Calu3 (cell line): ENCODE results near the gene KCNJ15. TPM values are rescaled to one million over a fixed set of nuclear protein-coding genes. Genes with fewer than 3 reads are reported as not detected.

Experiments used
- BruUV-seq: library from RNA; stranded (reverse); fragments of 400-500 nt; replicated peaks from 2 replicates; lab custom pipeline; 2021; lab: Mats Ljungman, UMichigan
- CTCF ChIA-PET: fragments of 300-600 bp; sonication (Branson Sonifier 250); formaldehyde crosslinking; loops from one replicate; lab custom pipeline; 2022; ENCODE audit warnings: antibody characterized with exemption; lab: Charles Lee
- DNase-seq: peaks from one replicate; pipeline ENCODE4 v3.0.0; 2022
- H3K27ac Mint-ChIP-seq: one replicate; pipeline ENCODE4 v1.8.0; 2022; ENCODE audit warnings: mixed read lengths; ENCODE audit not compliant: unreplicated experiment
- H3K27me3 Mint-ChIP-seq: one replicate; pipeline ENCODE4 v1.8.0; 2022; ENCODE audit warnings: mixed read lengths; ENCODE audit not compliant: unreplicated experiment
- H3K36me3 Mint-ChIP-seq: one replicate; pipeline ENCODE4 v1.8.0; 2022; ENCODE audit warnings: mild to moderate bottlenecking, moderate library complexity, mixed read lengths; ENCODE audit not compliant: insufficient read depth, unreplicated experiment
- H3K4me1 Mint-ChIP-seq: one replicate; pipeline ENCODE4 v1.8.0; 2022; ENCODE audit warnings: mild to moderate bottlenecking, low read depth, mixed read lengths; ENCODE audit not compliant: unreplicated experiment
- H3K4me3 Mint-ChIP-seq: one replicate; pipeline ENCODE4 v1.8.0; 2022; ENCODE audit warnings: mild to moderate bottlenecking, low read depth, moderate library complexity, mixed read lengths; ENCODE audit not compliant: unreplicated experiment
- H3K9me3 Mint-ChIP-seq: one replicate; pipeline ENCODE4 v1.8.0; 2022; ENCODE audit warnings: low read depth, mixed read lengths; ENCODE audit not compliant: unreplicated experiment
- CTCF ChIP-seq: fragments of 200-600 bp; IDR thresholded peaks from one replicate; pipeline ENCODE4 v1.8.0; 2022; ENCODE audit warnings: antibody characterized with exemption; ENCODE audit not compliant: unreplicated experiment
- intact Hi-C: fragments of 100-400 bp; cut with micrococcal nuclease; formaldehyde crosslinking; loops from one replicate; pipeline ENCODE4 v1.10.0; 2022; ENCODE audit not compliant: unreplicated experiment
- total RNA-seq: library from RNA; stranded (reverse); gene quantifications from 2 replicates; pipeline ENCODE4 v1.2.3, GENCODE V29; 2022

KCNJ15 gene
- total RNA-seq, 1 experiment from 2014 or later, result 48.0 TPM

- H3K4me1 Mint-ChIP-seq, result peaks cover 24% of the 10 kb centered on the region
Observed at GRCh38 chr21:38351176-38351959, 94.6 kb downstream of the KCNJ15 start.

GRCh38 chr21:38351961-38352521 is 95.2 kb downstream of the KCNJ15 start:
- peak; percentile 13 for DNase-seq
- intact Hi-C loops, result loop anchor here (1.0 to 5.0 kb wide), 3 partner anchors 115 to 182 kb away; no protein-coding TSS in a partner anchor
- CTCF ChIA-PET, result interaction anchor here (0.7 to 3.9 kb wide), 11 partner anchors 9 to 195 kb away, joined by 3 to 73 read pairs (median 5); no protein-coding TSS in a partner anchor
- Mint-ChIP-seq H3K27ac (peak overlapping the region; percentile 6), H3K9me3 (peaks cover under 1% of the 10 kb centered on the region), H3K36me3 (no peaks in the 10 kb centered on the region), H3K4me3 (no peak overlapping the region), H3K4me1 (peaks cover 24% of the 10 kb centered on the region), H3K27me3 (no peaks in the 10 kb centered on the region)
- TF ChIP-seq CTCF, result no peak
- BruUV-seq, result no TSS peak

More at GRCh38 chr21:38351176-38351959, 94.6 kb downstream of the KCNJ15 start:
- CTCF ChIA-PET, result interaction anchor here (0.9 to 3.9 kb wide), 6 partner anchors 31 to 194 kb away, joined by 3 to 73 read pairs (median 8); no protein-coding TSS in a partner anchor
- Mint-ChIP-seq H3K36me3 (no peaks in the 10 kb centered on the region), H3K27me3 (no peaks in the 10 kb centered on the region), H3K4me3 (no peak overlapping the region), H3K27ac (peak overlapping the region; percentile 6), H3K9me3 (peaks cover 2% of the 10 kb centered on the region)
- no TSS peak for BruUV-seq
- no peak for DNase-seq
- intact Hi-C loops, result loop anchor here (5.0 kb wide), 1 partner anchor 114 kb away; no protein-coding TSS in a partner anchor
- no peak for TF ChIP-seq CTCF

GRCh38 chr21:38352536-38353219 is 95.9 kb downstream of the KCNJ15 start:
- peak; percentile 66 for TF ChIP-seq CTCF
- peak overlapping the region; percentile 54 for H3K27ac Mint-ChIP-seq

GRCh38 chr21:38354231-38354630 is 97.4 kb downstream of the KCNJ15 start:
- intact Hi-C loops, result loop anchor here (5.0 kb wide), 1 partner anchor 117 kb away; no protein-coding TSS in a partner anchor
- TF ChIP-seq CTCF, result no peak
- CTCF ChIA-PET, result interaction anchor here (0.6 to 3.9 kb wide), 3 partner anchors 136 to 184 kb away, joined by 3 to 62 read pairs (median 20); no protein-coding TSS in a partner anchor
- Mint-ChIP-seq H3K36me3 (no peaks in the 10 kb centered on the region), H3K9me3 (no peaks in the 10 kb centered on the region), H3K27ac (no peak overlapping the region), H3K4me1 (peaks cover 24% of the 10 kb centered on the region), H3K27me3 (peaks cover 11% of the 10 kb centered on the region), H3K4me3 (no peak overlapping the region)
- no peak for DNase-seq
- no TSS peak for BruUV-seq

More at GRCh38 chr21:38352536-38353219, 95.9 kb downstream of the KCNJ15 start:
- H3K27me3 Mint-ChIP-seq, result no peaks in the 10 kb centered on the region
- peaks cover 24% of the 10 kb centered on the region for H3K4me1 Mint-ChIP-seq
- H3K9me3 Mint-ChIP-seq, result no peaks in the 10 kb centered on the region
- DNase-seq, result peak; percentile 75
- no peak overlapping the region for H3K4me3 Mint-ChIP-seq
- no TSS peak for BruUV-seq
- intact Hi-C loops, result loop anchor here (1.0 to 5.0 kb wide), 3 partner anchors 115 to 182 kb away; no protein-coding TSS in a partner anchor
- CTCF ChIA-PET, result interaction anchor here (0.7 to 3.9 kb wide), 10 partner anchors 9 to 193 kb away, joined by 3 to 73 read pairs (median 5); no protein-coding TSS in a partner anchor
- H3K36me3 Mint-ChIP-seq, result no peaks in the 10 kb centered on the region
